GM12878 (cell line): Measurements from ENCODE around the gene RTN4R. TPM values are rescaled to one million over a fixed set of nuclear protein-coding genes. Genes with fewer than 3 reads are reported as not detected.

Source experiments
- ATAC-seq: fragments of 200-7000 bp; cut with Tn5 transposase; 3 replicates; pipeline ENCODE4 v1.9.1; 2020; ENCODE audit warnings: mild to moderate bottlenecking, moderate library complexity
- BruUV-seq: library from RNA; stranded (reverse); fragments of 400-500 nt; replicated peaks from 2 replicates; lab custom pipeline; 2021; lab: Mats Ljungman, UMichigan
- CTCF ChIA-PET: fragments of 300-600 bp; sonication (Branson Sonifier 250); formaldehyde crosslinking; extraction: SDS; loops from one replicate; lab custom pipeline; 2021; ENCODE audit warnings: inconsistent platforms; lab: Yijun Ruan, JAX
- POLR2A ChIA-PET: fragments of 350-600 bp; formaldehyde crosslinking; extraction: SDS; loops from one replicate; lab custom pipeline; 2021; ENCODE audit warnings: inconsistent platforms; lab: Charles Lee
- RAD21 ChIA-PET: fragments of 300-600 bp; sonication (Branson Sonifier 250); formaldehyde crosslinking; loops from one replicate; lab custom pipeline; 2023; ENCODE audit warnings: antibody characterized with exemption; ENCODE audit not compliant: unreplicated experiment; lab: Charles Lee
- SMC1A ChIA-PET: fragments of 300-600 bp; sonication (Branson Sonifier 250); formaldehyde crosslinking; loops from one replicate; lab custom pipeline; 2023; ENCODE audit not compliant: unreplicated experiment, uncharacterized antibody; lab: Charles Lee
- DNase-seq: peaks from one replicate; pipeline ENCODE4 v3.0.0-alpha.2; 2011; ENCODE audit warnings: low read depth, low spot score
- FAIRE-seq: peaks from 3 replicates; lab custom pipeline; 2011; peaks lifted over from hg19 to GRCh38; lab: Jason Lieb, UNC
- H2AFZ ChIP-seq: 2 replicates; pipeline ENCODE4 v1.6.0; 2011; ENCODE audit warnings: low read depth, low read length, control low read depth; ENCODE audit not compliant: control insufficient read depth
- H3K27ac ChIP-seq: 2 replicates; pipeline ENCODE4 v1.5.1; 2011; ENCODE audit warnings: control low read depth; ENCODE audit not compliant: control insufficient read depth, insufficient read depth
- H3K27me3 ChIP-seq, 2 experiments: replicated peaks in 1 of 2; 2 replicates each; pipeline versions ENCODE4 v1.6.0 to v1.6.1; 2011; ENCODE audit warnings: low read length in 1 of 2; ENCODE audit not compliant: control insufficient read depth in 2 of 2, insufficient read depth in 2 of 2
- H3K36me3 ChIP-seq, 2 experiments: 2 replicates each; pipeline ENCODE4 v1.5.1; 2011; ENCODE audit warnings: low read length in 1 of 2; ENCODE audit not compliant: control insufficient read depth in 2 of 2, insufficient read depth in 2 of 2
- H3K4me1 ChIP-seq: 2 replicates; pipeline ENCODE4 v1.6.1; 2011; ENCODE audit warnings: mild to moderate bottlenecking, low read length, moderate library complexity, mixed read lengths; ENCODE audit not compliant: control insufficient read depth, insufficient read depth
- H3K4me2 ChIP-seq: 2 replicates; pipeline ENCODE4 v1.6.0; 2011; ENCODE audit warnings: control low read depth; ENCODE audit not compliant: control insufficient read depth, insufficient read depth
- H3K4me3 ChIP-seq: fragments of 200-600 bp; sonication (generic); 2 replicates; pipeline ENCODE4 v1.5.1; 2016
- H3K79me2 ChIP-seq: 2 replicates; pipeline ENCODE4 v1.6.0; 2011; ENCODE audit warnings: low read length; ENCODE audit not compliant: control insufficient read depth, insufficient read depth
- H3K9ac ChIP-seq: 2 replicates; pipeline ENCODE4 v1.8.0; 2011; ENCODE audit warnings: low read length, control low read depth, mixed read lengths; ENCODE audit not compliant: control insufficient read depth, insufficient read depth
- H3K9me3 ChIP-seq: replicated peaks from 3 replicates; pipeline ENCODE4 v1.5.1; 2011; ENCODE audit warnings: mild to moderate bottlenecking, low read length; ENCODE audit not compliant: control insufficient read depth, insufficient read depth
- H4K20me1 ChIP-seq: 2 replicates; pipeline ENCODE4 v1.6.0; 2011; ENCODE audit not compliant: control insufficient read depth, insufficient read depth
- CHD2 ChIP-seq: IDR thresholded peaks from 2 replicates; pipeline ENCODE4 v1.6.1; 2011; ENCODE audit warnings: low read depth, low read length, improper control_type of control experiment, borderline replicate concordance
- DPF2 ChIP-seq: fragments of 450-650 bp; IDR thresholded peaks from 2 replicates; pipeline ENCODE4 v1.6.1; 2017; ENCODE audit warnings: mild to moderate bottlenecking
- PAX5 ChIP-seq: IDR thresholded peaks from 2 replicates; pipeline ENCODE4 v1.6.1; 2011; ENCODE audit warnings: low read depth, low read length, borderline replicate concordance
- RCOR1 ChIP-seq: conservative IDR thresholded peaks from 2 replicates; pipeline ENCODE4 v1.6.1; 2012; ENCODE audit warnings: low read depth, low read length, improper control_type of control experiment
- SMC3 ChIP-seq: IDR thresholded peaks from 2 replicates; pipeline ENCODE4 v1.6.1; 2011; ENCODE audit warnings: low read length, improper control_type of control experiment, borderline replicate concordance
- SPI1 ChIP-seq: IDR thresholded peaks from 2 replicates; pipeline ENCODE4 v1.6.1; 2011; ENCODE audit warnings: low read depth, mild to moderate bottlenecking, low read length, moderate library complexity, borderline replicate concordance; ENCODE audit not compliant: insufficient read depth
- ZBED1 ChIP-seq: IDR thresholded peaks from 2 replicates; pipeline ENCODE4 v1.6.1; 2016; ENCODE audit warnings: borderline replicate concordance
- WGBS: methylation state at CpG from one replicate; pipeline ENCODE4 v1.1.6; 2016; ENCODE audit warnings: low lambda C conversion rate; ENCODE audit not compliant: insufficient replicate concordance, insufficient coverage; ENCODE audit errors: missing lambda C conversion rate; 5-methylcytosine and 5-hydroxymethylcytosine counted together
- in situ Hi-C: fragments of 300-500 bp; cut with MboI; formaldehyde crosslinking; loops from 9 replicates; pipeline ENCODE4 v1.14.3; 2018; ENCODE audit warnings: mixed read lengths
- intact Hi-C: fragments of 100-400 bp; cut with micrococcal nuclease; formaldehyde crosslinking; loops from one replicate; pipeline ENCODE4 v1.14.2; 2022; ENCODE audit not compliant: unreplicated experiment
- polyA plus RNA-seq, 11 experiments: library from polyadenylated mRNA; depleted of rRNA in 4 of 11; unstranded in 6 of 11; stranded (reverse) in 5 of 11; fragments of >200 nt; fragmentation: Nextera tagmentation in 4 of 11; fragmentation: Illumina TruSeq in 1 of 11; extraction: Ambion mirVana in 4 of 11; extraction: Trizol in 1 of 11; gene quantifications; 1 replicate in 1 of 11; 2 replicates in 10 of 11; pipeline versions ENCODE4 v1.2.1 to v1.2.3, GENCODE V29; 2011 to 2016; ENCODE audit warnings: inconsistent platforms in 2 of 11, missing spikeins in 2 of 11, low read depth in 1 of 11
- total RNA-seq, 4 experiments: library from RNA; depleted of rRNA in 3 of 4; stranded (reverse); fragments of >200 nt in 3 of 4; fragmentation: Illumina TruSeq in 1 of 4; extraction: Trizol in 1 of 4; gene quantifications; 2 replicates each; pipeline versions ENCODE4 v1.2.1 to v1.2.3, GENCODE V29; 2013 to 2021
- TF ChIP-seq, protein P1 (sequence below): IDR thresholded peaks from 2 replicates; pipeline ENCODE4 v1.6.1; 2011; ENCODE audit warnings: low read depth, mild to moderate bottlenecking, low read length, moderate library complexity, borderline replicate concordance; ENCODE audit errors: extremely low read depth

RTN4R gene
- total and polyA plus RNA-seq, 10 of the 15 experiments (the other 5 are each of a cell fraction or from before 2014, with no cell fraction given): 0.03 to 1.0 (median 0.60) TPM; not detected in 2

- POLR2A ChIA-PET: no interaction called here
- Histone ChIP-seq H3K4me3 (no peak overlapping the region), H3K27me3 (peaks cover 0 to 3% of the 10 kb centered on the region in 2 experiments; a peak in 3 of 4 replicates), H4K20me1 (no peaks in the 10 kb centered on the region), H3K79me2 (no peaks in the 10 kb centered on the region), H3K4me2 (no peak overlapping the region), H3K27ac (no peak overlapping the region), H3K9ac (no peak overlapping the region), H3K36me3 (no peaks in the 10 kb centered on the region), H2AFZ (no peak overlapping the region), H3K4me1 (peaks cover 10% of the 10 kb centered on the region), H3K9me3 (no peaks in the 10 kb centered on the region)
- DNase-seq (no peak), ATAC-seq (no peak), FAIRE-seq (no peak)
- intact Hi-C loops (loop anchor here (5.0 kb wide), 1 partner anchor 78 kb away; no protein-coding TSS in a partner anchor), in situ Hi-C loops (no loop called here)
- RAD21 ChIA-PET: no interaction called here
- BruUV-seq: no TSS peak
- peak; percentile 58 for TF ChIP-seq SPI1
- TF ChIP-seq DPF2: no peak
- no peak for TF ChIP-seq CHD2
- TF ChIP-seq, protein P1, sequence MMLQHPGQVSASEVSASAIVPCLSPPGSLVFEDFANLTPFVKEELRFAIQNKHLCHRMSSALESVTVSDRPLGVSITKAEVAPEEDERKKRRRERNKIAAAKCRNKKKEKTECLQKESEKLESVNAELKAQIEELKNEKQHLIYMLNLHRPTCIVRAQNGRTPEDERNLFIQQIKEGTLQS: no peak
- TF ChIP-seq PAX5: no peak
- WGBS: 60% methylated on average over 22 of the region's 24 CpGs
- SMC1A ChIA-PET: no interaction called here
- CTCF ChIA-PET: no interaction called here
These were observed 32.6 kb downstream of the RTN4R start for GRCh38 chr22:20235389-20235991.

- H3K4me1 ChIP-seq: peaks cover 10% of the 10 kb centered on the region
These were observed 33.2 kb downstream of the RTN4R start for GRCh38 chr22:20234760-20235388.

More at GRCh38 chr22:20234760-20235388, 33.2 kb downstream of the RTN4R start:
- no peak for DNase-seq
- in situ Hi-C loops (no loop called here), intact Hi-C loops (loop anchor here (5.0 kb wide), 1 partner anchor 78 kb away; no protein-coding TSS in a partner anchor)
- Histone ChIP-seq H3K79me2 (no peaks in the 10 kb centered on the region), H2AFZ (no peak overlapping the region), H3K4me2 (no peak overlapping the region), H3K9me3 (no peaks in the 10 kb centered on the region), H3K9ac (no peak overlapping the region), H4K20me1 (no peaks in the 10 kb centered on the region), H3K4me3 (no peak overlapping the region), H3K27ac (no peak overlapping the region), H3K27me3 (peaks cover 0 to 7% of the 10 kb centered on the region in 2 experiments; a peak in 3 of 4 replicates), H3K36me3 (no peaks in the 10 kb centered on the region)
- no peak for ATAC-seq
- no TSS peak for BruUV-seq
- WGBS: 52% methylated on average over 19 of the region's 23 CpGs
- FAIRE-seq: no peak
- ChIA-PET RAD21 (no interaction called here), POLR2A (no interaction called here), SMC1A (no interaction called here), CTCF (no interaction called here)
- TF ChIP-seq ZBED1 (no peak), RCOR1 (no peak), SMC3 (no peak)
